Retinal pigment epithelial cell (primary cell): ENCODE data around the gene HES4.

Experiments used
- DNase-seq: peaks from one replicate; pipeline ENCODE4 v3.0.0-alpha.2; 2010; ENCODE audit warnings: low read depth
- H3K4me3 ChIP-seq: 2 replicates; pipeline ENCODE4 v1.5.1; 2011; ENCODE audit warnings: mild to moderate bottlenecking, low read length, control low read depth, moderate library complexity
- TF ChIP-seq, protein P1 (sequence below): conservative IDR thresholded peaks from 2 replicates; pipeline ENCODE4 v1.5.1; 2011; ENCODE audit warnings: low read depth, low read length, control low read depth, inconsistent platforms

HES4 gene

GRCh38 chr1:982765-983436 is 17.0 kb downstream of the HES4 start:
- TF ChIP-seq, protein P1, sequence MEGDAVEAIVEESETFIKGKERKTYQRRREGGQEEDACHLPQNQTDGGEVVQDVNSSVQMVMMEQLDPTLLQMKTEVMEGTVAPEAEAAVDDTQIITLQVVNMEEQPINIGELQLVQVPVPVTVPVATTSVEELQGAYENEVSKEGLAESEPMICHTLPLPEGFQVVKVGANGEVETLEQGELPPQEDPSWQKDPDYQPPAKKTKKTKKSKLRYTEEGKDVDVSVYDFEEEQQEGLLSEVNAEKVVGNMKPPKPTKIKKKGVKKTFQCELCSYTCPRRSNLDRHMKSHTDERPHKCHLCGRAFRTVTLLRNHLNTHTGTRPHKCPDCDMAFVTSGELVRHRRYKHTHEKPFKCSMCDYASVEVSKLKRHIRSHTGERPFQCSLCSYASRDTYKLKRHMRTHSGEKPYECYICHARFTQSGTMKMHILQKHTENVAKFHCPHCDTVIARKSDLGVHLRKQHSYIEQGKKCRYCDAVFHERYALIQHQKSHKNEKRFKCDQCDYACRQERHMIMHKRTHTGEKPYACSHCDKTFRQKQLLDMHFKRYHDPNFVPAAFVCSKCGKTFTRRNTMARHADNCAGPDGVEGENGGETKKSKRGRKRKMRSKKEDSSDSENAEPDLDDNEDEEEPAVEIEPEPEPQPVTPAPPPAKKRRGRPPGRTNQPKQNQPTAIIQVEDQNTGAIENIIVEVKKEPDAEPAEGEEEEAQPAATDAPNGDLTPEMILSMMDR, result no peak
- no peak overlapping the region for H3K4me3 ChIP-seq
- DNase-seq, result no peak

DNA sequence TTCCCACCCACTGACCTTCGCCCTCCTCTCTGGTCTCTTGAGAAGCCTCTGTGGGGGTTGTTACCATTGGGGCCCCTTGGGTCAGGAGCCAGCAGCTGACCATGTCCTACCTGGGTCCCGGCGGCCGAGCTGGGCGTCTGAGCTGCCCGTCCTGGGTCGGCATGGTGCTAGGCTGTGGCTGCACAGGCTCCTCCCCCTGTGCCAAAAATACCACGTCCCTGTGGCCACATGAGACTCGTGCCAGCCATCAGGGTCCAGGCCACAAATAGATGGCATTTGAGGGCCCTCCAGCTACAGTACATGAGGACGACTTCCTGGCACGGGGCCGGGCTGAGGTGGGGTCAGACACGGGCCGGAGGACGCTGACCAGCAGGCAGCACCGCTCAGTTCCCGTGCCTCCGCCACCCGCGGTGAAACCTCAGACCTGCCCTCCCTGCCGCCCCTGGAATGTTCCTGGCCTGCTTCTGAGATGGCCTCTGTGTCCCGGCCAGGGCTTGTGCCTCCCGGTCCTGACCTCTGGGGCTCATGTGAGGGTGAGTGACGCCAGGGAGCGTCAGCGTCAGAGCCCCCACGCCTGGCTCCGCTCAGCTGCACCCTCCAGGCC is 17.8 kb downstream of the HES4 start, which contains the start of gene PERM1:
PERM1 (minus strand) TSS at position 139 of the 604 bp plus-strand sequence. CDS start 1,064 bp downstream, outside the sequence.
- TF ChIP-seq, protein P1, result no peak
- no peak within 1 kb of the TSS for H3K4me3 ChIP-seq
- no peak for DNase-seq

DNA sequence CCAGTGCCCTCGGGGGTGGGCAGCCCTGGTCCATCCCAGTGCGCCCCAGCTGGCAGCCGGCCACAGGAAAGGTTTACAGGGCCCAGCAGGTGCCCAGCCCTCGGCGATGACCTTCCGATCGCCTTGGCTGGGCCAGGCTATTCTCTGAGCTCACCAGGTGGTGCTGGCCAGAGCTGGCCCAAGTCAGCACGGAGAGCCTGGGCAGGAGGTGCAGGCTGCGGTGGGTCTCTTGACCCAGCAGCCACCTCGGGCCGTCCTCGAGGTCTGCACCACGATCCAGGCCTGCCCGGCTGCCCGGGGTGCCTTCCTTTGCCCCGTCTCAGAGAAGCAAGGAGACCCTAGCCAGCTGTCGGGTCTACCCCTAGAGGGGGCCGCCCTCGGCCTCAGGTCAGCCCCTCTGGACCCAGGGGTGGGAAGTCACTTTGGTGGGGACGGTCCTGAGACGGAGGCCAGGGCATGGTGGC is 18.4 kb downstream of the HES4 start:
- no peak for DNase-seq
- H3K4me3 ChIP-seq, result no peak overlapping the region
- TF ChIP-seq, protein P1, result no peak

DNA sequence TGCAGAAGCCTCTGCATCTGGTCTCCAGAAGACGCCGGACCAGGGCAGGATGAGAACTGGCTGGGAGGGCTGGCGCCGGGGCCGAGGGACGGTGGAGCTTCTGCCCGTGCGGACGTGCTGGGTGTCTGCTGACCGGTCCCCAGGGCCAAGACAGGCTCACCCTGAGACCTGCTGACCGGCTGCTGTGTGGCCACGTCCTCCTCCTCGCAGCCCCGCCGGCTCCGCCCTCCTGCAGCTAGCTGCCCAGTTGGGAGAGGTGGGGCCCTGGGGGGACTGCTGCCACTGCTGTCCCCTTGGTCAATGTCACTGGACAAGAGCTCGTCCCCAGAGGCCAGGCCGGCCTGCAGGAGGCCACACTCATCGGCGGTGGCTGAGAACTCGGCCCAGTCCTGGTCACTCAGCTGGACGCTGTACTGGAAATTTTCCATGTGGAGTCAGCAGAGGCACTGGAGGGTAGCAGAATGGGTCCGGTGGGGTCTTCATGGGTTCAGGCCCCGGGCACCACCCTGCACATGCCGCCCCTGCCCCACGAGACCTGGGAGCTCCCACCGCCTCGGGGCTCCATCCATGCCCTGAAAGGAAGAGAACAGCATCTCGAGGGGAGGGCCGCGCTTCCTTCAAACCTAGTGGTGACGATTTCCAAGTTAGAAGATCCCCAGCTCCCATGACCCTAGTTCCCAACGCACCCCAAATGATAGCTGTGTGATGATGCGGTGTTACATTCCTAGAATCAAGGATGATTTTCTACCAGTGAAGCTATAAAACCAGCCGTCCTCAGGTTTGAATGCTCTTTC is 19.1 kb downstream of the HES4 start:
- DNase-seq, result no peak
- TF ChIP-seq, protein P1, result no peak
- H3K4me3 ChIP-seq, result no peak overlapping the region

GRCh38 chr1:980137-980571 is 19.7 kb downstream of the HES4 start:
- TF ChIP-seq, protein P1, result no peak
- no peak overlapping the region for H3K4me3 ChIP-seq
- DNase-seq, result no peak

- no peak overlapping the region for H3K4me3 ChIP-seq
- no peak for DNase-seq
- TF ChIP-seq, protein P1, result no peak
Observed at GRCh38 chr1:979744-980072, 20.2 kb downstream of the HES4 start.
